Measurements from ENCODE around the gene NEGR1.
"Not testable (repeated sequence)": the region's sequence is repeated elsewhere in the genome, so short reads cannot be mapped to it uniquely, and the experiment has no call there.

The NEGR1 gene

DNA sequence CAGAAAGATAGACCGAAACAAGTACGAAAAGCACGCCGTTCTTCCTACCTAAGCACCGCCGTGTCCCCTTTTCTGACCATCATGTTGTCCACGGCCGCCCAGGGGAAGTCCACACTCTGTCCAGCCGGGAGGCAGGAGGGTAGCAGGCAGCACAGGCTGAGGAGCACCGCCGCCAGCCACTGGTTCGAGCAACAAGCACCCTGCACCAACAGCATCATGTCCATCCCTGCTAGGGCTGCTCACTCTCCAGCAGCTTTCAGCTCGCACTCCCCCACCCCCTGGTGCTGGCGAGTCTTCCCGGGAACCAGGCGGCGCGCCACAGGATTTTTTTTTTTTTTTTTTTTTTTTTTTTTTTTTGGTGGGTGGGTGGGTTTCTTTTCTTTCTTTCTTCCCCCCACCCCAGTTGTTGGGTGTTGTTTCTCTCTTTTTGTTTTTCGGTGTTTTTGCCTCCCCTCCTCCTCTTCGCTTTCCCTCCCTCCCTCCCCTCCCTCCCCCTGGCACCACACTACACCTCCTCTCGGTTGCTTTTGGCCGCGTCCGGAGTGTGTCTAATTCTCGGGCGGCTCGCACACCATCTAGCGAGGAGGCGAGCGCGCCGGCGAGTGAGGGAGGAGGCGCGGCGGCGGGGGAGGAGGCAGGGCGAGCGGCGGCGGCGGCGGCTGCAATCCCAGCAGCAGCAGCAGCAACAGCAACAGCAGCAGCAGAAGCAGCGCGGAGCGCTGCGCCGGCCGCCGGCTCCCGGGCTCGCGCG, at the start of gene NEGR1:
NEGR1 (minus strand) TSS at position 269 of the 751 bp plus-strand sequence.
- peak; percentile 44 to 56 for DNase-seq

DNA sequence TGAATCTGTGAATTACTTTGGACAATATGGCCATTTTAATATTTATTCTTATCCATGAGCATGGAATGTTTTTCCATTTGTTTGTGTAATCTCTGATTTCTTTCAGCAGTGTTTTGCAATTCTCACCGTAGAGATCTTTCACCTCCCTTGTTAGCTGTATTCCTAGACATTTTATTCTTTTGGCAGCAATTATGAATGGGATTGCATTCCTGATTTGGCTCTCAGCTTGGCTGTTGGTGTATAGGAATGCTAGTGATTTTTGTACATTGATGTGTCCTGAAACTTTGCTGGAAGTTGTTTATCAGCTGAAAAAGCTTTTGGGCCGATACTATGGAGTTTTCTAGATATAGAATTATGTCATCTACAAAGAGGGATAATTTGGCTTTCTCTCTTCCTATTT, 44.2 kb upstream of the NEGR1 start:
- no peak for DNase-seq

DNA sequence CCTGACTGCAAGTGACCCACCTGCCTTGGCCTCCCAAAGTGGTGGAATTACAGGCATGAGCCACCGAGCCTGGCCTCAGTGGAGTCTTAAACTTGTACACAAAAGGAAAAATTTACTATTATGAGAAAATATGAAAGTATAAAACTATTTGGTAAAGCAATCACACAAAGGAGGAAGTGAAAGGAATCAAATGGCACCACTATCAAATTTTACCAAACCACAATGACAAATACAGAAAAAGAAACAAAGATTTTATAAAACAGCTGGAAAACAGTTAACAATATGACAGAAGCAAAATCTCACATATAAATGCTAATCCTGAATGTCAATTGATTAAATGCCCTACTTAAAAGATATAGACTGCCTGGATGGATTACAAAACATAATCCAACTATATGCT, 42.1 kb upstream of the NEGR1 start:
- no peak for DNase-seq

GRCh38 chr1:72322910-72323309, 40.6 kb upstream of the NEGR1 start:
- no peak for DNase-seq

DNA sequence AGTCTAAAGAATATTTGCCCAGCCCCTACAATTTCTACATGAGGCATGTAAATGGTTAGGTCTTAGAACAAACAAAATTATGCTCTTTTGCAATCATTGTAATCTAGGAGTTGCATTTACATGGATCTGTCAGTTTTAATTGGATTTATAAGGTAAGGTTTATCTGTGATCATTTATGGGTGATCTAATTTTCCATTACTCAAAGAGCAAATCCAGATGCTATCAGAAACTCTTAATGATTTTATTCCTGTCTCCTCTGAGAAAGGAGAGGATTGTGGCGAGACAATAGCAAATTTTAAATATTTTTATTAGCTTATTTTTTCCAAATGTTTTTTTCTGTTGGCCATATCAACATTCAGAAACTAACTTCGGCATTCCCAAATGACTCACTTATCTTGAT, 14.2 kb upstream of the NEGR1 start:
- DNase-seq = no peak

DNA sequence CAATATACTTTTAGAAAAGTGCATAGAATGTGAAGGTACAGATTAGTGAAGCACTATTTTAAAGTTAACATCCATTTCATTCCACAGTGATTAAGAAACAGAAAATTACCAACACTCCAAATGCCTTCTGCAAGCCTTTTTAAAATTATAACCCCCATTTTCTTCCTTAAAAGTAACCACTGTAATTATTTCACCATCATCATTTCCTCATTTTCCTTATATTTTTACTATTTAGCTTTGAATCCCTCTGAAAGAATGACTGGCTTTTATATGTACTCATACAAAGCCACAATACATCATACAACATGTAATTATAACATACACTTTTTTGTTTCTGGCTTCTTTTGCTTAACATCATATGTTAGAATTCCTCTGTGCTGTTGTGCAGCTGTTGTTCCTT, 6.5 kb upstream of the NEGR1 start:
- DNase-seq = no peak

- DNase-seq = no peak
Measured at GRCh38 chr1:72286401-72286800, 4.1 kb upstream of the NEGR1 start.

DNA sequence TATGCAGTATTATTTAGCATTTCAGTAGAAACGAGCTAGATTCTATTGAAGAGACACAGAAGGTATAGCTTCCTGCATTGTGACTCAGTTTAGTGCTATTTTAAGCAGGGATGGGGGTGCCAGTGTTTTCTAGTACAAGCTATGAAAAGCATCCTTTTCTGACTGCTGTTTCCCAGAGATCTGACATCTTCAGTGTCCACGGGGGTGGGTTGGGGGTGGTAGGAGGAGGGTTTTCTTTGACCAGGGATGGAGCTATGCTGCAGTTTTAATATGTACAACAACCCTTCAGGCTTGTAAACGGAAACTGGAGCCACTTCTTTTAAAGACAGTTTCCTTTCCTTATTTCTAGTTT, 2.7 kb upstream of the NEGR1 start:
- no peak for DNase-seq

DNA sequence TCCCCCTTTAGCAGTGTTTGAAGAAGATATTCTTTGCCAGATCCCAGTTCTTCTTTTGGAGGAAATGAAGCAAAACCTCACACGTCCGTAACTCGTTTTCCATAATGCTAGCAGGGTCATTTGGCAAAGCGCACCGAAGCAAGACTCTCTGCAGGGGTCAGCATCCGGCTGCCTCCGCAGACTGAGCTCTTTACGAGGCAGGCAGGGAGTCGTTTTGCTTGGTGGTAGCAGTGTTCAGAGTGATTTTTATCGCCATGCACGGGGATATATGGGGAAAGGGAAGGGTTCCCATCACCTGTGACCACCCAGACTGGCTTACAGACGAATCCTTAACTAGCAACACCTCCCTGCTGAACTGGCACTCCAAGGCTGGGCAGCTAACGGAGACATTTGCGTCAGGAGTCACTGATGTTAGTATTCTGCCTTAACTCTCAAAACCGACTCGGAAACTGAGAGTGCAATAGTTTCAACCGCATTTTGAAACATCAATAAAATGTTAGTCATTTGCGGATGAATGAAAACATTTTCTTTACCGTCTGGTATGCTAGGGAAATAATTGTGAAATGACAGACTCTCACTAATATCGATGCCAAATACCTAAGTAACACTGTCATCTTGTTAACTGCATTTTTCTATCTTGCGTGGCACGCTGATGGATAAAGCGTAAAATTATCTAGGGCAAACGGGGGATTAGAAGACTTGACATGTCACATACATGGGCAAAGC, 2.2 kb upstream of the NEGR1 start:
- DNase-seq = peak in 1 of 2 experiments; percentile 31

DNA sequence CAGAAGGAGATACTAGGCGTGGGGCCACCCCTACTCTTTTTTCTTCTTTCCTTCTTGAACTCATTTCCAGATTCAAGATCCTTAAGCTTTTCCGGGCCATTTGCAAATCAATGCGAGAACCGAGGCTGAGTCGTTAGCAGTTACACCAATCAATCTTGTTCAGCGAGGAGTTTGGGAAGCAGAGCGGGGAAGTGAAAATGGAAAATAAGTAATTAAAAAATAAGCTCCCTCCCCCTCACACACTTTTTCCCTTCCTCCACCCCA, 1.7 kb upstream of the NEGR1 start:
- DNase-seq = no peak

DNA sequence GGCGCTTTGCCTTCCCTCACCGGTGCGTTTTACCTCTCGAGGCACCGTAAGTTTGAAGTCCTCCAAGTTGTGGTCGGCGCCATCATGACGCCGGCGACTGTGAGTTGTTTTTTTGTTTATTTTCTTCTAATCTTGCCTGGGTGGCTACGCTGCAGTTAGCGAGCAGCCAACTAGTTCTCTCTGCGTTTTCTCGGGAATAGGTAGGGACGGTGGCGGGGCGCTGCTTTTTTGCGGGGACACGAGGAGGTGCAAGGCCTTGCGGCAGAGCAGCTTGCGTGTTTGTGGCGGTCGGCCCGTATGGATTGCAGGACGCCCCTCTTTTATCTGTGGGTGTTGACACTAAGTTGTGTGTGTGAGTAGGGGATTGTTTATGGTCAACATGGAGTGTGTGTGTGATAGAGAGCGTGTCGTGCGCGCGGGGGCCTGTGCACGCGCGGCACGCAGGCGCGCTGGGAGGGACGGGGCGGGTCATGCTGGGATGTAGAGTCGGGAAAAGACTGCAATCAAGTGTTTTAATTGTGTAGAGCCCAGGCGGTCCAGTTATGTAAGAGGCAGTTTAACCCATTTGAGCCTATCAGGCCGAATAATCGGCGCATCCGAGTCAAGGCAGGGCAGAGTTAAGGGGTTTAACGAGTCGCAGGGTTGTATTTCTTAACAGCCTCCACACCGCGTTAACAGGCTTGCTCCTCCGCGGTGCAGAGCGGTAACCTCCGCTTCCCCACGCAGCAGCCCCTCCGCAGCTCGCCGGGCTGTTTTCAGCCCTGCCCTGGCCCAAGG, 1.2 kb upstream of the NEGR1 start:
- DNase-seq = peak in 1 of 2 experiments; percentile 11

DNA sequence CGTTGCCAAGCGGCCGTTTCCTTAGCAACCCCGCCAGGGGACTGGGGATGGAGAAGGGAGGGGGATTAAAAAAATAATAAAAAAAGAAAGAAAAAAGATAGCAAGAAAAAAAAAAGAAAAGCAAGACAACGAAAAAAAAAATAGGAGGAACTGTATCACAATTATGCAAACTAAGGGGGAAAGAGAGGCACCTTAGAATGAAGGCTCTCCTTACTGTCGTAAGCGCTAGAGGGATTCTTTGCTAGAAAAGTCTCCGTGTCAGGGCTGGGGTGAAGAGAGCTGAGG, 625 bp upstream of the NEGR1 start:
- no peak for DNase-seq

GRCh38 chr1:72281637-72282270, 585 bp downstream of the NEGR1 start:
- DNase-seq = no peak

DNA sequence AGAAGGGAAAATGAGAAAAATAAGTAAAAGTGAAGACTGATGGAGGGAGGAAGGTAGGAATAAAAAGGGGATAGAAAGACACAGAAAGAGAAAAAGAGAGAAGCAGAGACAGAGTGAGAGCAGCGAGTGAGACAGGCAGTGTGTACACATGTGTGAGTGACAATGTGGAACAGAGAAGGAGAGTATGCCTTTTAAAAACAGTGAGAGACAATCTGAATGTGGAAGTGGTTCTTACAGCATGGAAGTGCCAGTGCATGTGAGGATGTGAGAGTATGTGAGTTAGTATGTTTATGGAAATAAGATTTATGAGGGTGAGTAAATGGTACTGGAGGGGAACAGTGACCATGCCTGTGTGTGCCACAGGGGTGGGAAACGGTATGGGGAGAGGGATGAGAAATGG, 1.2 kb downstream of the NEGR1 start:
- DNase-seq = no peak

GRCh38 chr1:72280711-72281110, 1.6 kb downstream of the NEGR1 start:
- no peak for DNase-seq

GRCh38 chr1:72280131-72280530, 2.2 kb downstream of the NEGR1 start:
- no peak for DNase-seq

- no peak for DNase-seq
Measured at GRCh38 chr1:72278461-72278860, 3.9 kb downstream of the NEGR1 start.

GRCh38 chr1:72271555-72272085, 10.7 kb downstream of the NEGR1 start:
- DNase-seq = no peak

DNA sequence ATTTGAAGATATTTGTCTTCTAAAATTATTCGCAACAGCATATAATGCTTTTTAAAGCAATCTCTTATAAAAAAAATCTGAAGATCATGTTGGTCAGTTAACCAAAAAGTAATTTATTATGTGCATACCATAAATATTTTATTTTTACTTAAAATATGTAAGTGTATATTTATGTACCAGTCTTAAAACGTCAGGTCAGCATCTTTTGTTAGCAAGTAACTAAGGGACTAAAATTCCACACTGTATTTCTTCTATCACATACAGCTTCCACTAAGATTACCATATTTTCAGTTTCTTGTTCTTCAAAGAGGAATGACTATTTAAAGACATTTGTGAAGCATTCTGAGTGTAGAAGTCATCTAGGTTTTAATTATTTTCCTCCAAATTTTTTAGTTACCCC, 19.6 kb downstream of the NEGR1 start:
- no peak for DNase-seq

DNA sequence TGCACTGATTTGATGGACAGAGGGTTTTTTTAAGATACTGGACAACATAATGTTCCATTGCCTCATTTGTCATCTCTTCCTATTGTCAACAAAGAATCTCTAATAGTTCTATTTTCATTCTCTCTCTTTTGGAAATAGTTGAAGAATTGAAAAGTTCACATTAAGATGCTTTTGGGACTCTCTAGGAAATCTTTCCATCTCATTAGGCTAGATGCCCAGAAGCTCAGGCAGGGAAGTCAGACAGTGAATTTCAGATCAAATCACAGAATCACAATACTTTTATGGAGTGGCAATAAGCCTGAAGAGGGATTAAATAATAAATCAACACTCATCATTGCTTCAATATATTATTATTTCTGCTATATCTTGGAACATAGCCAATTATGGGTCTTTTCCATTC, 29.2 kb downstream of the NEGR1 start:
- no peak for DNase-seq

- DNase-seq = no peak
Measured at GRCh38 chr1:72241397-72241796, 40.9 kb downstream of the NEGR1 start.

GRCh38 chr1:72235931-72236330, 46.4 kb downstream of the NEGR1 start:
- not testable (repeated sequence) for DNase-seq

DNA sequence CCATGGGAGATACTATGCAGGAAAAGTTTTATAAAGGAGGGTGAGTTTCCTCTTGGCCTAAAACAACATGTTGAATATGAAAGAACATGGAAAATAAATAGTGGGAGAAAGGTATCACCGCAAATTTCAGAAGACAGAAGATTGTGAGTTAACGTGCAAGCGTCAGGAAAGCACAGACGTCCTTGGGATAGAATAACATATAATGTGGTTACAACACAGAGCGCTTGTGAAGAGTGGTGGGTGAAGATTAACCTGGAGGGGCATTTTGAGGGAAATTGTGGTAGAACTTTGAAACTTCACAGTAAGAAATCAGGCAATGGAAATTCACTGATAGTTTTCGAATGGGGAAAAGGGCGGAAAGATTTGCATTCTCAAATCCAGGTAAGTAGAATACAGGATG, 47.3 kb downstream of the NEGR1 start:
- no peak for DNase-seq

DNA sequence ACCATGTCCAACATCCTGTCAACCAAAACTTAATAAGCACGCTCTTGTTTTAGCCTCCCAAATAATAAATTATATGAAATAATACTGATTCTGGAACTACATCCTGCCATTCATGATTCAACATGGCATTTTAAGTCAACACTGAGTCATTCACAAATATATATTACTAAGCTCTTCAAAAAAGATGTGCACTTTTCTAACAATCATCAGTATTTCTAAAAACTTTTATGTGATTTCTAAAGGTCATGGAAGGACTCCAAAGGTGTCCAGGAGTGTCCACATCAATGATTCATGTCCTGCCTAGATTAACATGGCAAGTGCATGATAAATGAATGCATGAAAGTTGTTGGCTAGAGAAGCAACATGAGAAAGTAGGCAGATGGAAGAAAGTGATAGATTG, 51.6 kb downstream of the NEGR1 start:
- no peak for DNase-seq

Data from activated CD4-positive, alpha-beta T cell treated with anti-CD3 and anti-CD28 coated beads, Interleukin-2, amount 50 U/mL, for 48 hours (primary cell).